ENCODE results near the gene CCDC7.

Gene CCDC7

GRCh38 chr10:32511599-32511998, 65.7 kb downstream of the CCDC7 start:
- Histone ChIP-seq H3K27ac (replicated peaks; ENCODE audit: low read length) (no peak overlapping the region), H2BK120ac (ENCODE audit: low read depth, low read length) (no peak overlapping the region), H2BK15ac (ENCODE audit: low read length) (no peak overlapping the region), H3K4me3 (ENCODE audit: low read length in 2 of 2) (no peak overlapping the region), H2AK5ac (ENCODE audit: low read depth, low read length) (no peak overlapping the region), H3K79me1 (ENCODE audit: low read depth, low read length) (no peaks in the 10 kb centered on the region), H3K14ac (ENCODE audit: low read length) (no peak overlapping the region), H2BK12ac (ENCODE audit: low read length) (no peak overlapping the region), H2BK5ac (ENCODE audit: low read length) (no peak overlapping the region), H3K36me3 (replicated peaks in 1 of 2; ENCODE audit: control insufficient read depth in 2 of 2, insufficient read depth in 2 of 2, low read length in 2 of 2) (no peaks in the 10 kb centered on the region), H3K18ac (ENCODE audit: low read length) (no peak overlapping the region), H3K27me3 (ENCODE audit: control insufficient read depth in 3 of 3, insufficient read depth in 3 of 3, low read depth in 1 of 3, low read length in 3 of 3) (no peaks in the 10 kb centered on the region), H4K91ac (ENCODE audit: low read depth, low read length, poor library complexity) (no peak overlapping the region), H3K9ac (ENCODE audit: low read depth, low read length, poor library complexity) (no peak overlapping the region), H2AFZ (ENCODE audit: low read length) (no peak overlapping the region), H4K8ac (ENCODE audit: low read depth, low read length) (no peak overlapping the region), H3K4ac (ENCODE audit: low read length) (no peak overlapping the region), H3K4me1 (ENCODE audit: control insufficient read depth in 2 of 2, insufficient read depth in 1 of 2, low read depth in 1 of 2, low read length in 2 of 2) (no peaks in the 10 kb centered on the region), H3K23ac (ENCODE audit: low read depth, low read length, poor library complexity) (no peak overlapping the region), H3K4me2 (ENCODE audit: insufficient read depth, low read length, poor library complexity, severe bottlenecking) (no peak overlapping the region), H3K9me3 (replicated peaks in 1 of 2; ENCODE audit: control insufficient read depth in 2 of 2, insufficient read depth in 1 of 2, low read depth in 1 of 2, low read length in 2 of 2) (no peaks in the 10 kb centered on the region)
- WGBS, 2 donors (ENCODE audit: extremely low coverage in 2 of 2, insufficient read length in 2 of 2, insufficient replicate concordance in 1 of 2): no CpG with 5 or more reads among the region's 18 CpGs
- DNase-seq (ENCODE audit: low spot score): no peak

DNA sequence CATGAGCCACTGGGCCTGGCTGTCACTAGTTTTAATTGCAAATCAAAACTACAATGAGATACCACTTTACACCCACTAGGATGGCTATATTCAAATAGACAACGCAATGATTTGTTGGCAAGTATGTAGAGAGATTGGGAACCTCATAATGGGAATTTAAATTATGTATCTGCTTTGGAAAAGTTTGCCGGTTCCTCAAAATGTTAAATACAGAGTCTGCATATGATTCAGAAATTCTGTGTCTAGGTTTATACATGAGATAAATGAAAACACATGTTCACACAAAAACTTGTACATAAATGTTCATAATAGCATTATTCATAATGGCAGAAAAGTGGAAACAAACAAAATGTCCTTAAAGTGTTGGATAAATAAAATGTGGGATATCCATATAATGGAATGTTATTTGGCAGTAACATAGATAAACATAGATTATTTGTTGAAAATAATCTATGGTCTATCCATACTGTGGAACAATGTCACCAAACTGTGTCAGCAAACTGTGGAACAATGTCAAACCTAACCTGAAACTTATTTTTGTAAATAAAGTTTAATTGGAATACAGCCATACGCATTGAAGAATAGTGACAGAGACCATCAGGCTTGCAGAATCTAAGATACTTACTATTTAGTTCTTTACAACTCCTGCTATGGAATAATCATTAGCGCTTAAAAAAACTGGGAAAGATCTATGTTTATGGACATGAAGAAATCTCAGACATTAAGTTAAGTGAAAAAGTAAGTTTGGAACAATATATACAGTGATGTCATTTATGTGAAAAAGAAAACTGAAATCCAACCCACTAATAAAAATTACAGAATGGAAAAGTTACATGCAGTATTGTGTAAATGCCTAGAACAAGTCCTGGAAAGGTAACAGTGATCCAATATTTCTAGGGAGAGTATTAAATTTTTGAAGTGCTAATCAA, 70.9 kb downstream of the CCDC7 start:
- H3K4ac ChIP-seq (ENCODE audit: low read length): no peak overlapping the region
- no peak overlapping the region for H4K91ac ChIP-seq (ENCODE audit: low read depth, low read length, poor library complexity)
- H4K8ac ChIP-seq (ENCODE audit: low read depth, low read length): no peak overlapping the region
- no peak overlapping the region for H2BK15ac ChIP-seq (ENCODE audit: low read length)
- no CpG with 5 or more reads among the region's 4 CpGs for WGBS, 2 donors (ENCODE audit: extremely low coverage in 2 of 2, insufficient read length in 2 of 2, insufficient replicate concordance in 1 of 2)
- no peak overlapping the region for H3K14ac ChIP-seq (ENCODE audit: low read length)
- H3K4me3 ChIP-seq (ENCODE audit: low read length in 2 of 2): no peak overlapping the region
- H2BK12ac ChIP-seq (ENCODE audit: low read length): no peak overlapping the region
- no peak for DNase-seq (ENCODE audit: low spot score)
- H3K23ac ChIP-seq (ENCODE audit: low read depth, low read length, poor library complexity): no peak overlapping the region
- H3K4me2 ChIP-seq (ENCODE audit: insufficient read depth, low read length, poor library complexity, severe bottlenecking): no peak overlapping the region
- no peaks in the 10 kb centered on the region for H3K4me1 ChIP-seq (ENCODE audit: control insufficient read depth in 2 of 2, insufficient read depth in 1 of 2, low read depth in 1 of 2, low read length in 2 of 2)
- no peak overlapping the region for H3K9ac ChIP-seq (ENCODE audit: low read depth, low read length, poor library complexity)
- H2AFZ ChIP-seq (ENCODE audit: low read length): no peak overlapping the region
- no peaks in the 10 kb centered on the region for H3K79me1 ChIP-seq (ENCODE audit: low read depth, low read length)
- no peak overlapping the region for H3K27ac ChIP-seq (replicated peaks; ENCODE audit: low read length)
- no peak overlapping the region for H2BK5ac ChIP-seq (ENCODE audit: low read length)
- no peak overlapping the region for H2AK5ac ChIP-seq (ENCODE audit: low read depth, low read length)
- no peak overlapping the region for H3K18ac ChIP-seq (ENCODE audit: low read length)
- H3K27me3 ChIP-seq (ENCODE audit: control insufficient read depth in 3 of 3, insufficient read depth in 3 of 3, low read depth in 1 of 3, low read length in 3 of 3): no peaks in the 10 kb centered on the region
- peaks cover 0 to 7% of the 10 kb centered on the region in 2 donors for H3K9me3 ChIP-seq (replicated peaks in 1 of 2; ENCODE audit: control insufficient read depth in 2 of 2, insufficient read depth in 1 of 2, low read depth in 1 of 2, low read length in 2 of 2)
- H3K36me3 ChIP-seq (replicated peaks in 1 of 2; ENCODE audit: control insufficient read depth in 2 of 2, insufficient read depth in 2 of 2, low read length in 2 of 2): no peaks in the 10 kb centered on the region
- no peak overlapping the region for H2BK120ac ChIP-seq (ENCODE audit: low read depth, low read length)

DNA sequence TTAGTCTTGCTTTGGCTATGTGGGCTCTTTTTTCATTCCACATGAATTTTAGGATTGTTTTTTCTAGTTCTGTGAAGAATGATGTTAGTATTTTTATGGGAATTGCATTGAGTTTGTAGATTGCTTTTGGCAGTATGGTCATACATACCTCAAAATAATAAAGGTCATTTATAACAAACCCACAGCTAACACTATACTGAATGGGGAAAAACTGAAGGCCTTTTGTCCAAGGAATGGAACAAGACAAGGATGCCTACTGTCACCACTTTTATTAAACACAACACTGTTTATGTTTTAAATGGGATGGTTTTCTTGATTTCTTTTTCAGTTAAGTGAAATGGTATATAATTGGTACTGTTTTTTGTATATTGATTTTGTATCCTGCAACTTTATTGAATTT, 84.3 kb downstream of the CCDC7 start:
- H3K27me3 ChIP-seq (ENCODE audit: control insufficient read depth in 3 of 3, insufficient read depth in 3 of 3, low read depth in 1 of 3, low read length in 3 of 3): no peaks in the 10 kb centered on the region
- no peak overlapping the region for H2BK12ac ChIP-seq (ENCODE audit: low read length)
- no peak overlapping the region for H2BK5ac ChIP-seq (ENCODE audit: low read length)
- no peak overlapping the region for H3K23ac ChIP-seq (ENCODE audit: low read depth, low read length, poor library complexity)
- no peak overlapping the region for H4K8ac ChIP-seq (ENCODE audit: low read depth, low read length)
- no peaks in the 10 kb centered on the region for H3K4me1 ChIP-seq (ENCODE audit: control insufficient read depth in 2 of 2, insufficient read depth in 1 of 2, low read depth in 1 of 2, low read length in 2 of 2)
- H2AK5ac ChIP-seq (ENCODE audit: low read depth, low read length): no peak overlapping the region
- peaks cover 0 to 8% of the 10 kb centered on the region in 2 donors for H3K9me3 ChIP-seq (replicated peaks in 1 of 2; ENCODE audit: control insufficient read depth in 2 of 2, insufficient read depth in 1 of 2, low read depth in 1 of 2, low read length in 2 of 2)
- no peak overlapping the region for H2BK15ac ChIP-seq (ENCODE audit: low read length)
- H2BK120ac ChIP-seq (ENCODE audit: low read depth, low read length): no peak overlapping the region
- H3K4me2 ChIP-seq (ENCODE audit: insufficient read depth, low read length, poor library complexity, severe bottlenecking): no peak overlapping the region
- H3K18ac ChIP-seq (ENCODE audit: low read length): no peak overlapping the region
- no peak overlapping the region for H2AFZ ChIP-seq (ENCODE audit: low read length)
- H3K4me3 ChIP-seq (ENCODE audit: low read length in 2 of 2): no peak overlapping the region
- no peak overlapping the region for H3K9ac ChIP-seq (ENCODE audit: low read depth, low read length, poor library complexity)
- H3K27ac ChIP-seq (replicated peaks; ENCODE audit: low read length): no peak overlapping the region
- H3K4ac ChIP-seq (ENCODE audit: low read length): no peak overlapping the region
- no peaks in the 10 kb centered on the region for H3K79me1 ChIP-seq (ENCODE audit: low read depth, low read length)
- H4K91ac ChIP-seq (ENCODE audit: low read depth, low read length, poor library complexity): no peak overlapping the region
- no peaks in the 10 kb centered on the region for H3K36me3 ChIP-seq (replicated peaks in 1 of 2; ENCODE audit: control insufficient read depth in 2 of 2, insufficient read depth in 2 of 2, low read length in 2 of 2)
- no peak for DNase-seq (ENCODE audit: low spot score)
- H3K14ac ChIP-seq (ENCODE audit: low read length): no peak overlapping the region

DNA sequence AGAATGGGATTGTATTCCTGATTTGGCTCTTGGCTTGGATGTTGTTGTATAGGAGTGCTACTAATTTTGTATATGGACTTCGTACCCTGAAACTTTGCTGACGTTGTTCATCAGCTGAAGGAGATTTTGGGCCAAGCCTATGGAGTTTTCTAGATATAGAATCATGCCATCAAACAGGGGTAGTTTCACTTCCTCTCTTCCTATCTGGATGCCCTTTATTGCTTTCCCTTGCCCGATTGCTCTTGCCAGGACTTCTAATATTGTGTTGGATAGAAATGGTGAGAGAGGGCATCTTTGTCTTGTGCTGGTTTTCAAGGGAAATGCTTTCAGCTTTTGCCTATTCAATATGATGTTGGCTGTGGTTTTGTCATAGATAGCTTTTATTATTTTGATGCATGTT, 92.3 kb downstream of the CCDC7 start:
- H2BK15ac ChIP-seq (ENCODE audit: low read length): no peak overlapping the region
- H3K27ac ChIP-seq (replicated peaks; ENCODE audit: low read length): no peak overlapping the region
- no peak for DNase-seq (ENCODE audit: low spot score)
- H3K4me2 ChIP-seq (ENCODE audit: insufficient read depth, low read length, poor library complexity, severe bottlenecking): no peak overlapping the region
- no peak overlapping the region for H3K4me3 ChIP-seq (ENCODE audit: low read length in 2 of 2)
- no peak overlapping the region for H3K14ac ChIP-seq (ENCODE audit: low read length)
- H3K9ac ChIP-seq (ENCODE audit: low read depth, low read length, poor library complexity): no peak overlapping the region
- no peaks in the 10 kb centered on the region for H3K27me3 ChIP-seq (ENCODE audit: control insufficient read depth in 3 of 3, insufficient read depth in 3 of 3, low read depth in 1 of 3, low read length in 3 of 3)
- H2BK5ac ChIP-seq (ENCODE audit: low read length): no peak overlapping the region
- H4K8ac ChIP-seq (ENCODE audit: low read depth, low read length): no peak overlapping the region
- no peak overlapping the region for H2AFZ ChIP-seq (ENCODE audit: low read length)
- H3K23ac ChIP-seq (ENCODE audit: low read depth, low read length, poor library complexity): no peak overlapping the region
- no peak overlapping the region for H2AK5ac ChIP-seq (ENCODE audit: low read depth, low read length)
- H3K4me1 ChIP-seq (ENCODE audit: control insufficient read depth in 2 of 2, insufficient read depth in 1 of 2, low read depth in 1 of 2, low read length in 2 of 2): no peaks in the 10 kb centered on the region
- WGBS, 2 donors (ENCODE audit: extremely low coverage in 2 of 2, insufficient read length in 2 of 2, insufficient replicate concordance in 1 of 2): no CpG with 5 or more reads among the region's 3 CpGs
- H2BK120ac ChIP-seq (ENCODE audit: low read depth, low read length): no peak overlapping the region
- H3K36me3 ChIP-seq (replicated peaks in 1 of 2; ENCODE audit: control insufficient read depth in 2 of 2, insufficient read depth in 2 of 2, low read length in 2 of 2): peaks cover 0 to 2% of the 10 kb centered on the region in 2 donors
- no peak overlapping the region for H3K18ac ChIP-seq (ENCODE audit: low read length)
- peaks cover 2 to 8% of the 10 kb centered on the region in 2 donors for H3K9me3 ChIP-seq (replicated peaks in 1 of 2; ENCODE audit: control insufficient read depth in 2 of 2, insufficient read depth in 1 of 2, low read depth in 1 of 2, low read length in 2 of 2)
- H4K91ac ChIP-seq (ENCODE audit: low read depth, low read length, poor library complexity): no peak overlapping the region
- H2BK12ac ChIP-seq (ENCODE audit: low read length): no peak overlapping the region
- no peaks in the 10 kb centered on the region for H3K79me1 ChIP-seq (ENCODE audit: low read depth, low read length)
- H3K4ac ChIP-seq (ENCODE audit: low read length): no peak overlapping the region
